Immature natural killer cell (primary cell): ENCODE data around the gene DHRS7B. TPM values are rescaled to one million over a fixed set of nuclear protein-coding genes. Genes with fewer than 3 reads are reported as not detected.
A peak's percentile ranks its signal among the peaks of the same experiment; 100 is the strongest.
"Not testable (repeated sequence)": the region's sequence is repeated elsewhere in the genome, so short reads cannot be mapped to it uniquely, and the experiment has no call there.

Experiments
- DNase-seq, 3 donors: peaks; one replicate each; pipeline ENCODE4 v3.0.0; 2022; ENCODE audit warnings: mixed read lengths in 1 of 3
- H3K27ac Mint-ChIP-seq, 6 donors: one replicate each; pipeline ENCODE4 v1.8.0; 2020; ENCODE audit warnings: mixed read lengths in 6 of 6, mild to moderate bottlenecking in 5 of 6, inconsistent platforms in 4 of 6, moderate library complexity in 3 of 6
- H3K27me3 Mint-ChIP-seq, 3 donors: one replicate each; pipeline ENCODE4 v1.8.0; 2020 to 2021; ENCODE audit warnings: low read depth in 3 of 3, mild to moderate bottlenecking in 3 of 3, mixed read lengths in 3 of 3, moderate library complexity in 3 of 3, inconsistent platforms in 1 of 3
- H3K36me3 Mint-ChIP-seq, 3 donors: one replicate each; pipeline ENCODE4 v1.8.0; 2020; ENCODE audit warnings: mixed read lengths in 3 of 3, inconsistent platforms in 2 of 3, mild to moderate bottlenecking in 2 of 3
- H3K4me1 Mint-ChIP-seq, 2 donors: one replicate each; pipeline ENCODE4 v1.8.0; 2020; ENCODE audit warnings: inconsistent platforms in 2 of 2, mild to moderate bottlenecking in 2 of 2, mixed read lengths in 2 of 2, moderate library complexity in 1 of 2
- H3K4me3 Mint-ChIP-seq, 5 donors: one replicate each; pipeline ENCODE4 v1.8.0; 2020; ENCODE audit warnings: mild to moderate bottlenecking in 5 of 5, mixed read lengths in 5 of 5, inconsistent platforms in 3 of 5, moderate library complexity in 3 of 5
- H3K9me3 Mint-ChIP-seq, 6 donors: one replicate each; pipeline ENCODE4 v1.8.0; 2020; ENCODE audit warnings: mild to moderate bottlenecking in 6 of 6, mixed read lengths in 6 of 6, inconsistent platforms in 4 of 6, moderate library complexity in 3 of 6
- polyA plus RNA-seq, 3 donors: library from polyadenylated mRNA; unstranded; fragments of 300-500 nt; fragmentation: Illumina TruSeq; gene quantifications; one replicate each; pipeline ENCODE4 v1.2.3, GENCODE V29; 2021

DHRS7B gene
- polyA plus RNA-seq, 3 donors from 2014 or later = 11.3 to 15.3 (median 12.9) TPM

DNA sequence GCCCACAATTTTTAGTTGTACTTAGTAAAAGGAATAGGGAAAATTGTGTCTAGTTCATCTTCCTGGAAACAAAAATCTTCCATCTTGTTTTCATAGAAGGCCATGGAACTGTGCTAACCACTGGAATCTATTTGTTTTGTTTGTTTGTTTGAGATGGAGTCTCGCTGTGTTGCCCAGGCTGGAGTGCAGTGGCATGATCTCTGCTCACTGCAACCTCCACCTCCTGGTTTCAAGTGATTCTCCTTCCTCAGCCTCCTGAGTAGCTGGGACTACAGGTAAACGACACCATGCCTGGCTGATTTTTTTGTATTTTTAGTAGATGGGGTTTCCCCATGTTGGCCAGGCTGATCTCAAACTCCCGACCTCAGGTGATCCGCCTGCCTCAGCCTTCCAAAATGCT lies 2.2 kb upstream of the DHRS7B start:
- H3K9me3 Mint-ChIP-seq, H3K27ac Mint-ChIP-seq, DNase-seq, H3K36me3 Mint-ChIP-seq, H3K4me3 Mint-ChIP-seq: not testable (repeated sequence)
- peaks cover 6 to 18% (median 12%) of the 10 kb centered on the region in 3 donors for H3K27me3 Mint-ChIP-seq
- H3K4me1 Mint-ChIP-seq = peaks cover 36 to 44% of the 10 kb centered on the region in 2 donors

DNA sequence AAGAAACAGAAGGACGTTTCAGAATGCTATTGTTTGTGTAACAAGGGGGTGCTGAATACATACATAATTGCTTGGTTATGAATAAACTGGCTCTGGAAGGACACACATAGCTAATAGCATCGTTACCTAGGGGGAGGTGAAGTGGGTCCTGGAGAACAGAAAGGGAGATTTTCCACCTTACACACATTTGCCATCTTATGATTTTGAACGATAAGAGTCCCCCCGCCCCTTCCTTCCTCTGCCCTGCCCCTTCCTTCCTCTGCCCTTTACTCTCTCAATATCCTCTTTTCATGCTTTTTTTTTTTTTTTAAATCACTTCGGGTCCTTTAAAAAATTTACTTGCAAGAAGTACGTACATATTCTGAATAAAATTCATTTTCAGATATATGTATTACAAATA lies 902 bp upstream of the DHRS7B start:
- Mint-ChIP-seq H3K9me3 (no peaks in the 10 kb centered on the region), H3K4me1 (peaks cover 34% of the 10 kb centered on the region in 2 donors), H3K27ac (peak overlapping the region; percentile 96 to 98 (median 97)), H3K4me3 (peak overlapping the region; percentile 95 to 99 (median 97)), H3K36me3 (no peaks in the 10 kb centered on the region), H3K27me3 (peaks cover 6 to 16% (median 11%) of the 10 kb centered on the region in 3 donors)
- peak; percentile 44 to 51 (median 49) for DNase-seq

GRCh38 chr17:21127509-21128077 lies 829 bp downstream of the DHRS7B start:
- Mint-ChIP-seq H3K9me3 (no peaks in the 10 kb centered on the region), H3K27me3 (peaks cover 5 to 16% (median 11%) of the 10 kb centered on the region in 3 donors), H3K36me3 (no peaks in the 10 kb centered on the region), H3K4me3 (peak overlapping the region; percentile 95 to 99 (median 97)), H3K27ac (peak overlapping the region; percentile 96 to 98 (median 97)), H3K4me1 (peaks cover 34 to 36% of the 10 kb centered on the region in 2 donors)
- DNase-seq = no peak

DNA sequence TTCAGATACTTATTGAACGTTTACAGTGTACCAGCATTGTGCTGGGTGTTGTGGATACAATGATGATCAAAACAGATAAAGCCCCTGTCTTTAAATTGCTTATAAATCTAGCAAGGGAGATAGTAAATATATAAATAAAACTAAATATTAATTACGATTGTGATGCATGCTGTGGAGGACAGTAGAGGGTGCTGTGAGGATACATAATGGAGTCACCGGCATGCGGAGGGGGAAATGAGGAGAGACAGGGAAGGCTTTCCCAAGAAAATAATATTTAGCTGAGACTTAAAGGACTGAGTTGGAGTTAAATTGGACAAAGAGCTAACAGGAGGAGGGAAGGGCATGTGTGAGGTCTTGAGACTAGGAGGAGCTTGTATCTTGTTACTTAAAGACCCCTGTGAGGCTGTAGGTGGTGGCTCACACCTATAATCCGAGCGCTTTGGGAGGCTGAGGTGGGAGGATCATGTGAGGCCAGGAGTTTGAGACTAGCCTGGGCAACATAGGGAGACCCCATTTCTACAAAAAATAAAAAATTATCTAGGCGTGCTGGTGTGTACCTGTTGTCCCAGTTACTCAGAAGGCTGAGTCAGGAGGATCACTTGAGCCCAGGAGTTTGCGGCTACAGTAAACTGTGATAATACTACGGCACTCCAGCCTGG lies 2.4 kb downstream of the DHRS7B start:
- no peak for DNase-seq
- Mint-ChIP-seq H3K4me1 (peaks cover 34 to 36% of the 10 kb centered on the region in 2 donors), H3K27me3 (peaks cover 5 to 12% (median 11%) of the 10 kb centered on the region in 3 donors), H3K4me3 (peak overlapping the region in 4 of 5 donors; percentile 4 to 70 (median 60)), H3K9me3 (no peaks in the 10 kb centered on the region), H3K27ac (peak overlapping the region in 5 of 6 donors; percentile 45 to 88 (median 65)), H3K36me3 (peaks cover 0 to 6% (median 0%) of the 10 kb centered on the region in 3 donors)

DNA sequence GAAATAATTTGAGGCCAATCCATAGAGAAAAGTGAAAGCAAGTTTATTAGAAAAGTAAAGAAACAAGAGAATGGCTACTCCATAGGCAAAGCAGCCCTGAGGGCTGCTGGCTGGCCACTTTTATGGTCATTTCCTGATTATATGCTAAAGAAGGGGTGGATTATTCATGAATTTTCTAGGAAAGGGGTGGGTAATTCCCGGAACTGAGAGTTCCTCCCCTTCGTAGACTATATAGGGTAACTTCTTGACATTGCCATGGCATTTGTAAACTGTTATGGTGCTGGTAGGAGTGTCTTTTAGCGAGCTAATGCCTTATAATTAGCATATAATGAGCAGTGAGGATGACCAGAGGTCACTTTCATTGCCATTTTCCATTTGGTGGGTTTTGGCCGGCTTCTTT lies 4.4 kb downstream of the DHRS7B start:
- Mint-ChIP-seq H3K4me3 (no peak overlapping the region), H3K4me1 (peaks cover 19 to 24% of the 10 kb centered on the region in 2 donors), H3K27ac (no peak overlapping the region), H3K27me3 (peaks cover 5 to 11% (median 9%) of the 10 kb centered on the region in 3 donors), H3K36me3 (peaks cover 3 to 6% (median 4%) of the 10 kb centered on the region in 3 donors), H3K9me3 (peaks cover 0 to 2% (median 0%) of the 10 kb centered on the region in 6 donors)
- DNase-seq = no peak

GRCh38 chr17:21132428-21132827 lies 5.7 kb downstream of the DHRS7B start:
- Mint-ChIP-seq H3K4me1 (peaks cover 7 to 11% of the 10 kb centered on the region in 2 donors), H3K36me3 (peaks cover 3 to 6% (median 4%) of the 10 kb centered on the region in 3 donors), H3K9me3 (peaks cover 0 to 2% (median 0%) of the 10 kb centered on the region in 6 donors), H3K4me3 (no peak overlapping the region), H3K27me3 (peaks cover 0 to 1% (median 0%) of the 10 kb centered on the region in 3 donors), H3K27ac (no peak overlapping the region)
- DNase-seq = no peak

GRCh38 chr17:21134559-21134958 lies 7.8 kb downstream of the DHRS7B start:
- Mint-ChIP-seq H3K4me1 (peaks cover 0 to 2% of the 10 kb centered on the region in 2 donors), H3K9me3 (peaks cover 0 to 2% (median 0%) of the 10 kb centered on the region in 6 donors), H3K27ac (no peak overlapping the region), H3K36me3 (peaks cover 3 to 6% (median 4%) of the 10 kb centered on the region in 3 donors), H3K27me3 (peaks cover 0 to 1% (median 0%) of the 10 kb centered on the region in 3 donors), H3K4me3 (no peak overlapping the region)
- no peak for DNase-seq

- Mint-ChIP-seq H3K9me3 (no peaks in the 10 kb centered on the region), H3K27ac (peak overlapping the region in 2 of 6 donors; percentile 31 to 69), H3K4me3 (no peak overlapping the region), H3K36me3 (peaks cover 0 to 3% (median 0%) of the 10 kb centered on the region in 3 donors), H3K27me3 (peaks cover 0 to 2% (median 0%) of the 10 kb centered on the region in 3 donors), H3K4me1 (peaks cover 0 to 13% of the 10 kb centered on the region in 2 donors)
- DNase-seq = no peak
These were observed 14.1 kb downstream of the DHRS7B start for GRCh38 chr17:21140911-21141310.

DNA sequence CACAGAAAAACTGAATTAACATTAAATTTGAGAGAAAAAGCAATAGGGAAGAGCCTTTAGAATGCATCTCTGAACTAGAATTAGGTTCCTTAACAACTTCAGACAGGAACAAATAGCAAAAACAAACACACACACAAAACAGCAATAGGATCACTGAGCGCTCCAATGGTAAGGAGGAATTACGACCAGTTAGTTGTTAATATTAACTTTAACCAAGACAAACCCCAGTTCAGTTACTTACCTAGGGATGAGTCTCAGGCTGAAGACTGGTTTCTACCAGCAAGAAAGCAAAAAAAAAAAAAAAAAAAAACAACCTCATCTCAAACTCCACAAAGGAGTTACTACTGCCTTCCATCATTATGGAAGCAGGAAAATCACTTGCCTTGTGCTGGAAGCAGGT lies 14.6 kb downstream of the DHRS7B start:
- H3K27ac Mint-ChIP-seq = peak overlapping the region in 1 of 6 donors; percentile 31
- peaks cover 0 to 17% of the 10 kb centered on the region in 2 donors for H3K4me1 Mint-ChIP-seq
- no peak overlapping the region for H3K4me3 Mint-ChIP-seq
- H3K9me3 Mint-ChIP-seq = no peaks in the 10 kb centered on the region
- peaks cover 0 to 3% (median 0%) of the 10 kb centered on the region in 3 donors for H3K36me3 Mint-ChIP-seq
- DNase-seq = no peak
- H3K27me3 Mint-ChIP-seq = peaks cover 0 to 2% (median 0%) of the 10 kb centered on the region in 3 donors

- H3K9me3 Mint-ChIP-seq, H3K36me3 Mint-ChIP-seq, H3K4me3 Mint-ChIP-seq, H3K27me3 Mint-ChIP-seq, DNase-seq: not testable (repeated sequence)
- H3K27ac Mint-ChIP-seq = peak overlapping the region in 2 of 6 donors; percentile 10 to 53
- peaks cover 2 to 24% of the 10 kb centered on the region in 2 donors for H3K4me1 Mint-ChIP-seq
These were observed 15.3 kb downstream of the DHRS7B start for GRCh38 chr17:21142065-21142464.

DNA sequence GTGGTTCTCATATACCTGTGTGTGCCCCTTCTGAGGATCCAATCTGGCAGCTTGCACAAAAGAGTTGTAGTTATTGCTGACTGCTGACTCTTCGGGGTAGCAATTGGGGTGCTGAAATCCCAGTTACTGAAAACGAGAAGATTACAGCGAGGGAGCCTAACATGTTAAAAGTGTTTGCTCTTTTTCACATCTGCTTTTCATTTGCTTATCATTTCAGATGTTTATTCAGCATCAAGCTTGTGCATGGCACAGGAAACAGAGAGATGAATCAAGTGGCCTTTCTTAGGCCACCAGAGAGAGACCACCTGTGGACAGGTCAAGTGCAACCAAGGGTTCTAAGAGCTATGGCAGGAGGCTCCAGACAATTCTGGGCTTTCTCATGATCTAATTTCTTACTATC lies 16.9 kb downstream of the DHRS7B start:
- peaks cover 2 to 26% of the 10 kb centered on the region in 2 donors for H3K4me1 Mint-ChIP-seq
- peaks cover 6 to 11% (median 7%) of the 10 kb centered on the region in 3 donors for H3K36me3 Mint-ChIP-seq
- no peak for DNase-seq
- no peak overlapping the region for H3K4me3 Mint-ChIP-seq
- H3K27me3 Mint-ChIP-seq = peaks cover 0 to 1% (median 0%) of the 10 kb centered on the region in 3 donors
- peaks cover 0 to 2% (median 0%) of the 10 kb centered on the region in 6 donors for H3K9me3 Mint-ChIP-seq
- peak overlapping the region in 2 of 6 donors; percentile 12 to 35 for H3K27ac Mint-ChIP-seq

- Mint-ChIP-seq H3K36me3 (peaks cover 6 to 14% (median 7%) of the 10 kb centered on the region in 3 donors), H3K4me1 (peaks cover 4 to 32% of the 10 kb centered on the region in 2 donors)
- H3K27me3 Mint-ChIP-seq, H3K4me3 Mint-ChIP-seq, DNase-seq, H3K27ac Mint-ChIP-seq, H3K9me3 Mint-ChIP-seq: not testable (repeated sequence)
These were observed 17.5 kb downstream of the DHRS7B start for GRCh38 chr17:21144299-21144698.

DNA sequence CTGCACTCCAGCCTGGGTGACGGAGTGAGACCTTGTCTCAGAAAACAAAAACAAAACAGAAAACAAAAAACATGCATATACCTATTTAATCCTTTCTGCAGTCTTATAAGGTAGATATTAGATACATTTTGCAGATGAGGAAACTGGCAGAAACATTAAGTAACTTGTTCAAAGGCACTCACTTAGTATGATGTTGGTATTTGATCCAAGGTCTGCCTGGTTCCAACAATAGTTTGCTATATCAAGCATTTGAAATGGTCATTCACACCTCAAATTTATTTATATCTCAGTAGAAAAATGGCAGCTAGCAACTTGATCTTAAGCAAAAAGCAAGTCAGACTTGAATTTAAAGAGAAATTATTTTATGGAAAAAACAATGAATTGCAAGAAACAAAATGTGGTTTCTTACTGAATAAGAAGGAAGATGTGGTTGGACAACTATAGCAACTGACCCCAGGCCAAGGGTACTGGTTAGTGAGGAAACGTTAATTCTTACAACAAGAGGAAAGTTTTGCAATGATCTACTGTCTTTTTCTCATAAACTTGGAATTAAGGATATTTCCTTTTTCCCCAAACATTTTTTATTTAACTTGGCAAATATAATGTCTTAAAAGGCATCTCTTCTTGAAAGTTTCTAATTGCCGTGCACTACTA lies 19.7 kb downstream of the DHRS7B start:
- peaks cover 7 to 34% of the 10 kb centered on the region in 2 donors for H3K4me1 Mint-ChIP-seq
- no peak for DNase-seq
- H3K27ac Mint-ChIP-seq = no peak overlapping the region
- no peak overlapping the region for H3K4me3 Mint-ChIP-seq
- H3K27me3 Mint-ChIP-seq = no peaks in the 10 kb centered on the region
- peaks cover 6 to 17% (median 7%) of the 10 kb centered on the region in 3 donors for H3K36me3 Mint-ChIP-seq
- H3K9me3 Mint-ChIP-seq = peaks cover 0 to 6% (median 0%) of the 10 kb centered on the region in 6 donors

GRCh38 chr17:21149621-21150020 lies 22.9 kb downstream of the DHRS7B start:
- Mint-ChIP-seq H3K9me3 (peaks cover 0 to 12% (median 3%) of the 10 kb centered on the region in 6 donors), H3K4me3 (no peak overlapping the region), H3K4me1 (peaks cover 7 to 31% of the 10 kb centered on the region in 2 donors), H3K27ac (no peak overlapping the region), H3K36me3 (peaks cover 6 to 19% (median 17%) of the 10 kb centered on the region in 3 donors), H3K27me3 (no peaks in the 10 kb centered on the region)
- no peak for DNase-seq
